HG03095 (cell line): Measurements from ENCODE around the gene FAM186B.
A peak's percentile ranks its signal among the peaks of the same experiment; 100 is the strongest.

ENCODE experiments used
- ATAC-seq: cut with Tn5 transposase; IDR thresholded peaks from one replicate; pipeline ENCODE4 v1.9.1; 2021; ENCODE audit warnings: moderate library complexity; ENCODE audit not compliant: unreplicated experiment

FAM186B gene

DNA sequence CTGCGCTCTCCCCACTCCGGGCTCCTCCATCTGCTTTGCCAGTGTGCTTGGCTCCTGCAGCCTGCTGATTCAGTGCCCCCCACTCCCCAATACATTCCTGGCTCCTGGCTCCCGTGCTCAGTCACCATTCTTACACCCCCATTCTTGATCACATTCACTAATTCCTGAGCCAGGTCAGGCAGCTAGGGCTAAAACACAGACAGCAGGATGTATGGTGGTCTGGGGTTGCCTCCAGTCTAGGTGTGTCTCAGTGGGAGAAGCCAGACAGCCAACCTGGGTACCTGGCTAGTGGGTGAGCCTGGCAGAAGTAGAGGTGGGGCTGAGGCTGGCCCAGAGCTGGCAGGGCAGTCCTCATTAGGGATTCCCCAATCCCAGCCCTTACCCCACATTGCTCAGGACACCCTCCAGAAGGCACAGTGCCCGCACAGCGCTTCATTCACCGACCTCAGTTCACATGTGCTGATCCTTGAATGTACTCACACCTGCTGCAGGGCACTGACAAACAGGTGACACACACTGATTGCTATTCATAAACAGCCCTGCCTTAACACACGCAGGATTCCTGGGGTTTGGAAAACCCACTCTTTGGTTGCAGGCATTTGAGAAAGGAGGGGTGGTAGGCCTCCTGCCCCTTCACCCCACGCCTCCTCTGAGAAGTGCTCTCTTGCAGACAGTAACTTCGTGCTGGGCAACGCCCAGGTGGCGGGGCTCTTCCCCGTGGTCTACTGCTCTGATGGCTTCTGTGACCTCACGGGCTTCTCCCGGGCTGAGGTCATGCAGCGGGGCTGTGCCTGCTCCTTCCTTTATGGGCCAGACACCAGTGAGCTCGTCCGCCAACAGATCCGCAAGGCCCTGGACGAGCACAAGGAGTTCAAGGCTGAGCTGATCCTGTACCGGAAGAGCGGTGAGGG lies 65.0 kb downstream of the FAM186B start:
- ATAC-seq = no peak

DNA sequence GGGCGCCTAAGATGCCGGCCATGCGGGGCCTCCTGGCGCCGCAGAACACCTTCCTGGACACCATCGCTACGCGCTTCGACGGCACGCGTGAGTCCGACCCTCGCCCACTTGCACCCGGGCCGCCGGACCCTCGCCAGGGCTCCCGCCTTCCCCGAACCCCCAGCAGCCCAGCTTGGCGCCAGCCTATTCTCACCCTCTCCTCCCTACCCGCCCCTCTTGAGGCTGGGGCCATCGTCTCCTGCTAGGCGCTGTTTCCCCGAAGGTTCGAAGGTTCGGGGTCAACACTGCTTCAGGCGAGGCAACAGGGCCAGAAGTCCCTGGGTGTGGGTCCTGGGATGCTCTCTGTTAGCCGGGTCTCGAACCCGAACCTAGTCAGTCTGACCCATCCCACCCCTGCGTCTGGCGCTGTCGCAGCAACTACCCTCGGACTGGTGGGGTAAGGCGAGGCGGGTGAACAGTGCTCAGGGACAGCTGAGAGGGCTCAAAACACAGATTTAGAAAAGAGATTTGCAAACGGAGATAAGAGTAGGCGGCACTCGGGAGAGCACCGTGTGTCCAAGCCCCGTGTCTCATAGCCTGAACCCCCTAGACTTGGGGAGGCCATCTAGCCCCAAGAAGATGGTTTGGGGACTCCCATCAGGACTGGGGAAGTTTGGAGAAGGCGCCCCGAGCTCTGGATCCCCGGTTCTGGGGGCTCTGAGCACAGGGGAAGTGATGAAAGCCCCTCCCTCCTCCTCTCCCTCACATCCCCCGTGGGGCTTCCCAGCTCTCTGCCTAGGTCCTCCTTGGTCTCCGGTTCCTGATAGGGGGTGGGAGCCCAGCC lies 65.8 kb downstream of the FAM186B start:
- ATAC-seq = no peak

DNA sequence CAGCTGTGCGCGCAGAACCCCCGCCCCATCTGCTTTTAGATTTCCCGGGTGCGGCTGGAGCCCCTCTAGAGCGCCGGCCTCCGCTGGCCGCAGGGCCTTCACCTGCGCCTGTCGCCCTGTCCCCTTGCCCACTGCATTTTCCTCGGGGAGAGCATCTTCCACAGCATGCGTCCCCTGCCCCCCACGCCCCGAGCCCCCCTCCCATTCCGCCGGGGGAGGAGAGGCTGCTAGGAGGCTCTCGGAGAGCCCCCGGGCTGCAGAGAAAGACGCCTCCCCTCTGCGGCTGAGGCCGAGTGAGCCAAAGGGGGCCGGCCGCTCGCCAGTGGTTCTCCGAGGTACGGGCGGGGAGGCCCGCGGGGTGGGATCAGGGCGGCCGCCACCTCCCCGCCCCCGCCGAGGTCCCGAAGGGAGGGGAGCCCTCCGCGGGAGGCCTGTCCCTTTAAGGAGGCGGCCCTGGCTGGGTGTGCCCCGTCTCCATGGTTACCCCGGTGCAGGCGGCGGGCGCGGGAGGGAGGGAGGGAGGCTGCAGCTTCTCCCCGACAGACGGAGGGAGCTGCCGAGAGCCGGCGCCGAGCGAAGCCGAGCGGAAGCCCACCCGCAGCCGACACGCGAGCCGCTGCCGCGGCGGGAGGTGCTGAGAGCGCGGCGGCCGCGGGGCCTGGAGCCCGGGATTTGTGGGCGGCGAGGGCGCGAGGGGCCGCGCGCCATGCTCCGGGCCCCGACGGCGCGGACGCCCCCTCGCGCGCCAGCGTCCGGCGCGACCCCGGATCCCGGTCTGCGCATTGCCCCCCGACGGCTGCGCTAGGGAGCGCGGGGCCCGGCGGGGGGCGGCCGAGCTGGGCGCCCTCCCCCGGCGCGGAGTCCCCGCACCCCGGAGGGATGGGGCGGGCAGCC lies 66.7 kb downstream of the FAM186B start, which contains the start of gene KCNH3:
Gene KCNH3 (plus strand): TSS at position 521 of the 894 bp plus-strand sequence. CDS start 387 bp downstream, outside the sequence.
- ATAC-seq = peak; percentile 51

- no peak for ATAC-seq
Observed at GRCh38 chr12:49537752-49538509, 67.5 kb downstream of the FAM186B start.
